Measurements from ENCODE around the gene SEC16A.

Gene SEC16A

DNA sequence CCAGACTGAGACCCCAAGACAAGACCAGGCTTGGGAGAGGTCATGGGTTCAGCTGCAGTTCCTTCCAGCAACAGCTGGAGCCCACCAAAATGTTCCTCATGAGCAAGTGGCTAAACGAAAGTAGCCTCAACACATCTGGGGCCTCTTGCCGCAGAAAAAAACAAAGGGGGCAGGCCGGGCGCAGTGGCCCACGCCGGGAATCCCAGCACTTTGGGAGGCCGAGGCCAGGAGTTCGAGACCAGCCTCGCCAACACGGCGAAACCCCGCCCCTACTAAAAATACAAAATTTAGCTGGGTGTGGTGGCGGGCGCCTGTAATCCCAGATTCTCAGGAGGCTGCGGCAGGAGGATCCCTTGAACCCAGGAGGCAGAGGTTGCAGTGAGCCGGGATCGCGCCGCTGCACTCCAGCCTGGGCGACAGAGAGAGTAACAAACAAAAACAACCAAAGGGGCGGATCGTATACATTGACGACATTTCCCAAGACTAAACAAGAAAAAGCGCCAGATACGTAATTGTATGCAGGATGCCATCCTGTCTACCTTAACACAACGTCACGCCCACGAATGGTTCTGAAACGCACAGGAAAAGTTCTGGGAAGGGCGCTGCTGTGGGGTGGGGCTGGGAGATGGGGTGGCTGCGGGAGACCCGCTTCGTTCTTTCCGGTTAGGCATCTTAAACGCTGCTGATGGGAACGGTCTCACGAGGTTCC, 44.8 kb downstream of the SEC16A start:
- Histone ChIP-seq H3K36me3 (ENCODE audit: control insufficient read depth in 4 of 4, insufficient read depth in 4 of 4, low read length in 3 of 4) (peaks cover 0 to 48% (median 35%) of the 10 kb centered on the region in 4 experiments), H3K27ac (ENCODE audit: insufficient read depth in 1 of 2, low read depth in 1 of 2, low read length in 2 of 2, poor library complexity in 1 of 2, severe bottlenecking in 2 of 2) (peak overlapping the region in 1 of 2 experiments; percentile 74), H3K4me3 (ENCODE audit: control insufficient read depth in 1 of 7, extremely low read depth in 1 of 7, insufficient read depth in 4 of 7, low read depth in 2 of 7, low read length in 6 of 7) (peak overlapping the region; percentile 67 to 85 (median 83)), H3K4me1 (ENCODE audit: control extremely low read depth in 1 of 4, control insufficient read depth in 4 of 4, insufficient read depth in 4 of 4, low read length in 3 of 4) (peaks cover 0 to 26% (median 22%) of the 10 kb centered on the region in 4 experiments), H3K9me3 (ENCODE audit: control extremely low read depth in 1 of 5, control insufficient read depth in 4 of 5, insufficient read depth in 2 of 5, low read depth in 1 of 5, low read length in 4 of 5) (no peaks in the 10 kb centered on the region), H3K27me3 (replicated peaks in 2 of 5; ENCODE audit: control insufficient read depth in 4 of 5, insufficient read depth in 5 of 5, low read length in 4 of 5) (no peaks in the 10 kb centered on the region)
- no peak for DNase-seq
- WGBS (ENCODE audit: insufficient coverage), result 51% methylated on average over 25 of the region's 37 CpGs
- CTCF ChIA-PET, result interaction anchor here (1.0 to 1.1 kb wide), 2 partner anchors 20 to 26 kb away, joined by 3 read pairs; no protein-coding TSS in a partner anchor
- POLR2A ChIA-PET, result no interaction called here

DNA sequence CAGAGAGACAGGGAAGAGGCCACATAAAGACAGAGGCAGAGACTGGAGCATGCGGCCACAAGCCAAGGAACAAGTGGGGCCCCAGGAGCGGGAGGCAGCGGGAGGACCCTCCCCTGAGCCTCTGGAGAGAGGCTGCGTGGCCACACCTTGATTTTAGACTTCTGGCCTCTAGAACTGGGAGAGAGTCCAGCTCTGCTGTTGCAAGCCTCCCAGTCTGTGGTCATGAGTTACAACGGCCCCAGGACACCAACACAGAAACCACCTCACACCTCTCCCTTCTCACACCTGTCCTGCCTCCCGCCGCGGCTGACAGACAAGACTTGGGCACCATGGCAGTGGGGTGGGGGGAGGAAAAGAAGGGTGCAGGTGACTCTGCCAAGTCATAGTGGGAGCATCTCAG, 45.4 kb downstream of the SEC16A start:
- Histone ChIP-seq H3K27ac (ENCODE audit: insufficient read depth in 1 of 2, low read depth in 1 of 2, low read length in 2 of 2, poor library complexity in 1 of 2, severe bottlenecking in 2 of 2) (no peak overlapping the region), H3K4me3 (ENCODE audit: control insufficient read depth in 1 of 7, extremely low read depth in 1 of 7, insufficient read depth in 4 of 7, low read depth in 2 of 7, low read length in 6 of 7) (peak overlapping the region in 1 of 7 experiments; percentile 23), H3K27me3 (replicated peaks in 2 of 5; ENCODE audit: control insufficient read depth in 4 of 5, insufficient read depth in 5 of 5, low read length in 4 of 5) (no peaks in the 10 kb centered on the region), H3K36me3 (ENCODE audit: control insufficient read depth in 4 of 4, insufficient read depth in 4 of 4, low read length in 3 of 4) (peaks cover 0 to 48% (median 36%) of the 10 kb centered on the region in 4 experiments), H3K9me3 (ENCODE audit: control extremely low read depth in 1 of 5, control insufficient read depth in 4 of 5, insufficient read depth in 2 of 5, low read depth in 1 of 5, low read length in 4 of 5) (no peaks in the 10 kb centered on the region), H3K4me1 (ENCODE audit: control extremely low read depth in 1 of 4, control insufficient read depth in 4 of 4, insufficient read depth in 4 of 4, low read length in 3 of 4) (peaks cover 0 to 26% (median 22%) of the 10 kb centered on the region in 4 experiments)
- ChIA-PET POLR2A (no interaction called here), CTCF (interaction anchor here (1.0 kb wide), 1 partner anchor 12 kb away, joined by 3 read pairs; no protein-coding TSS in a partner anchor)
- 98% methylated on average over 4 of the region's 8 CpGs for WGBS (ENCODE audit: insufficient coverage)
- DNase-seq, result no peak

DNA sequence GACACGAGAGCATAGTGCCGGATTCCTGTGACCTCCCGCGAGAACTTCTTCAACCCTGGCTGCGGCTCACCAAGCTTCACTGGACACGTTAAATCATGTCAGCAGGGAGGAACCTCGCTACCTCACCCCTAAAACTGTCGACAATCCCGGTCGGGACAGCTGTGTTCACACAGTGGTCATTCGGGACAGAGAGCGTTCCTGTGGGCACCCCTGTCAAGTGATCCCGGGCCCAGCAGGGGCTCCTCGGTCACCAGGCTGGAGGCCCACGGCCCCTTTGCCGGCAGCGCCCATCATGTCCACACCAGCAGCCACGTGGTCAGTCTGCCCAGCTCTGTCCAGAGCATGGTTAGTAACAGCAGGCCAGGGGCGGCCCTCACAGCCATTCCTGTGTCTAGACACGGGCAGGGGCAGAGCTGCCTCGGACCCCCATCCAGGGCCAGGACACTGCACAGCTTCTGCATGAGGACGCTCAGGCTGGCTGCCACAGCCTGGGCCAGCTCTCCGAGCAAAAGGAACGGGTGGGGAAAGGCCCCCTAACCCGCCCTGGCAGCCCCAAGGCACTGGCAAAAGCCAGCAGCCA, 46.7 kb downstream of the SEC16A start:
- peaks cover 0 to 42% (median 28%) of the 10 kb centered on the region in 4 experiments for H3K36me3 ChIP-seq (ENCODE audit: control insufficient read depth in 4 of 4, insufficient read depth in 4 of 4, low read length in 3 of 4)

DNA sequence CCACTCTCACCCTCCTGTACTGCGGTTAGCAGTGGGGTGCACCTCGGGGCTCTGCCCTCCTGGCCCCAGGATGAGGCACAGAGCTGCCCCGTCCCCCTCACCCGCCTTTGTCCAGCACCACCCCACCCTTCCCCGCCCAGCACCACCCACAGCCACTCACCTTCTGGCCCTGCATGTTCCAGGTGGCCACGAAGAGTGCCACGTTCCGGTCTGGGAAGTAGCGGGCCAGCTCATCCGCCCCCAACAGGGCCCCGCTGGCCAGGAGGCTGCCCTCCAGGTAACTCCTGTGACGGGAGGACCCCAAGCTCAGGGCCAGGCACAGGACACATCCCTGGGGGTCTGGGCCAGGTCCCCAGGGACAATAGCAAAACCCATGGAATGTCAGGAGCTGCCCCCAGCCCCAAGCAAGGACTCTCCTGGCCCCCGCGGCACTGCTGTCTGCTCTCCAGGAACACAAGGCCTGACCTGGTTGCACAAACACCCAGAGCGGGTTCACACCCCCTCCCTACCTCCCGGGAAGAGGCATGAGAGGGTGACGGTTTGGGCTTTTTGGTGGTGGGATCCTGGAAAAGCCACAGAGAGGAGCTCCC, 48.2 kb downstream of the SEC16A start:
- Histone ChIP-seq H3K36me3 (ENCODE audit: control insufficient read depth in 4 of 4, insufficient read depth in 4 of 4, low read length in 3 of 4) (peaks cover 0 to 51% (median 35%) of the 10 kb centered on the region in 4 experiments), H3K27me3 (replicated peaks in 2 of 5; ENCODE audit: control insufficient read depth in 4 of 5, insufficient read depth in 5 of 5, low read length in 4 of 5) (no peaks in the 10 kb centered on the region), H3K27ac (ENCODE audit: insufficient read depth in 1 of 2, low read depth in 1 of 2, low read length in 2 of 2, poor library complexity in 1 of 2, severe bottlenecking in 2 of 2) (no peak overlapping the region), H3K4me3 (ENCODE audit: control insufficient read depth in 1 of 7, extremely low read depth in 1 of 7, insufficient read depth in 4 of 7, low read depth in 2 of 7, low read length in 6 of 7) (no peak overlapping the region), H3K4me1 (ENCODE audit: control extremely low read depth in 1 of 4, control insufficient read depth in 4 of 4, insufficient read depth in 4 of 4, low read length in 3 of 4) (peaks cover 0 to 23% (median 20%) of the 10 kb centered on the region in 4 experiments), H3K9me3 (ENCODE audit: control extremely low read depth in 1 of 5, control insufficient read depth in 4 of 5, insufficient read depth in 2 of 5, low read depth in 1 of 5, low read length in 4 of 5) (no peaks in the 10 kb centered on the region)
- ChIA-PET CTCF (interaction anchor here (1.0 to 1.8 kb wide), 3 partner anchors 9 to 19 kb away, joined by 3 to 4 read pairs (median 3); no protein-coding TSS in a partner anchor), POLR2A (no interaction called here)
- DNase-seq, result no peak
- 95% methylated on average over 9 of the region's 17 CpGs for WGBS (ENCODE audit: insufficient coverage)

More for the DNA sequence above, 46.7 kb downstream of the SEC16A start:
- H3K9me3 ChIP-seq (ENCODE audit: control extremely low read depth in 1 of 5, control insufficient read depth in 4 of 5, insufficient read depth in 2 of 5, low read depth in 1 of 5, low read length in 4 of 5), result no peaks in the 10 kb centered on the region
- H3K27ac ChIP-seq (ENCODE audit: insufficient read depth in 1 of 2, low read depth in 1 of 2, low read length in 2 of 2, poor library complexity in 1 of 2, severe bottlenecking in 2 of 2), result no peak overlapping the region
- H3K4me3 ChIP-seq (ENCODE audit: control insufficient read depth in 1 of 7, extremely low read depth in 1 of 7, insufficient read depth in 4 of 7, low read depth in 2 of 7, low read length in 6 of 7), result no peak overlapping the region
- no peak for DNase-seq
- ChIA-PET CTCF (interaction anchor here (1.5 to 1.8 kb wide), 2 partner anchors 9 to 12 kb away, joined by 3 to 4 read pairs; no protein-coding TSS in a partner anchor), POLR2A (no interaction called here)
- no peaks in the 10 kb centered on the region for H3K27me3 ChIP-seq (replicated peaks in 2 of 5; ENCODE audit: control insufficient read depth in 4 of 5, insufficient read depth in 5 of 5, low read length in 4 of 5)
- H3K4me1 ChIP-seq (ENCODE audit: control extremely low read depth in 1 of 4, control insufficient read depth in 4 of 4, insufficient read depth in 4 of 4, low read length in 3 of 4), result peaks cover 0 to 26% (median 22%) of the 10 kb centered on the region in 4 experiments
- 94% methylated on average over 25 of the region's 25 CpGs for WGBS (ENCODE audit: insufficient coverage)

DNA sequence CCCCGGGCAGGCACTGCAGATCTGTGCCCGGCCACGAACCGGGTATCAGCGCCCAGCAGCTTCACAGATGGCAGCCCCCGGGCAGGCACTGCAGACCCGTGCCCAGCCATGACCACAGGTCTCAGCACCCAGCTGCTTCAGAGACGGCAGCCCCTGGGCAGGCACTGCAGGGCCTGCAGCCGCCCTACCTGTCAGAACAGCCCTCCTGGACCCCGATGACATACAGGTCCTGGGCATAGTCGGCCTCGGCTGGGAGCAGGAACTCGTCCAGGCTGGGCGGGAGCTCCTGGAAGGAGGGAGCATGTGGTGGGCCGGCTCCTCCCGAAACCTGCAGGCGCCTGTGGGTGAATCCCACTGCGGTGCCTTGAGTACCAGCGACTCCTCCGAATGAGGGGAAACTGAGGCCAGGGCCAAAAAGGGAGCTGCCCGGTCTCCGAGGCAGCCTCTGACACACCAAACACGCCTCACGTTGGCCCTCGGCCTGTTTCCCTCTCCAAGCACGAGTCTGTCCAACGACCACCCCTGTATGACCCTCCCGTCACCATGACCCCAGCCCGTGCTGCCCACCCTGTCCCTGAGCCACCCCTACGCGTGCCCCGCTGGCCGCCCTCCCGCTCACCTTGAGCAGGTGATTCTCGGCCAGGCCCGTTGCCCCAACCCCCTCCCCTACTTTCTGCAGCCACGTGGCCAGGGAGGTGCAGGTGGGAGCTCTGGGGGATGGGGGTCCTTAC, 48.8 kb downstream of the SEC16A start:
- Histone ChIP-seq H3K27me3 (replicated peaks in 2 of 5; ENCODE audit: control insufficient read depth in 4 of 5, insufficient read depth in 5 of 5, low read length in 4 of 5) (no peaks in the 10 kb centered on the region), H3K36me3 (ENCODE audit: control insufficient read depth in 4 of 4, insufficient read depth in 4 of 4, low read length in 3 of 4) (peaks cover 0 to 58% (median 38%) of the 10 kb centered on the region in 4 experiments), H3K9me3 (ENCODE audit: control extremely low read depth in 1 of 5, control insufficient read depth in 4 of 5, insufficient read depth in 2 of 5, low read depth in 1 of 5, low read length in 4 of 5) (no peaks in the 10 kb centered on the region), H3K4me3 (ENCODE audit: control insufficient read depth in 1 of 7, extremely low read depth in 1 of 7, insufficient read depth in 4 of 7, low read depth in 2 of 7, low read length in 6 of 7) (no peak overlapping the region), H3K27ac (ENCODE audit: insufficient read depth in 1 of 2, low read depth in 1 of 2, low read length in 2 of 2, poor library complexity in 1 of 2, severe bottlenecking in 2 of 2) (no peak overlapping the region), H3K4me1 (ENCODE audit: control extremely low read depth in 1 of 4, control insufficient read depth in 4 of 4, insufficient read depth in 4 of 4, low read length in 3 of 4) (peaks cover 0 to 21% (median 19%) of the 10 kb centered on the region in 4 experiments)
- WGBS (ENCODE audit: insufficient coverage), result 97% methylated on average over 30 of the region's 37 CpGs
- DNase-seq, result no peak
- ChIA-PET CTCF (interaction anchor here (1.2 kb wide), 1 partner anchor 9 kb away, joined by 3 read pairs; no protein-coding TSS in a partner anchor), POLR2A (no interaction called here)

DNA sequence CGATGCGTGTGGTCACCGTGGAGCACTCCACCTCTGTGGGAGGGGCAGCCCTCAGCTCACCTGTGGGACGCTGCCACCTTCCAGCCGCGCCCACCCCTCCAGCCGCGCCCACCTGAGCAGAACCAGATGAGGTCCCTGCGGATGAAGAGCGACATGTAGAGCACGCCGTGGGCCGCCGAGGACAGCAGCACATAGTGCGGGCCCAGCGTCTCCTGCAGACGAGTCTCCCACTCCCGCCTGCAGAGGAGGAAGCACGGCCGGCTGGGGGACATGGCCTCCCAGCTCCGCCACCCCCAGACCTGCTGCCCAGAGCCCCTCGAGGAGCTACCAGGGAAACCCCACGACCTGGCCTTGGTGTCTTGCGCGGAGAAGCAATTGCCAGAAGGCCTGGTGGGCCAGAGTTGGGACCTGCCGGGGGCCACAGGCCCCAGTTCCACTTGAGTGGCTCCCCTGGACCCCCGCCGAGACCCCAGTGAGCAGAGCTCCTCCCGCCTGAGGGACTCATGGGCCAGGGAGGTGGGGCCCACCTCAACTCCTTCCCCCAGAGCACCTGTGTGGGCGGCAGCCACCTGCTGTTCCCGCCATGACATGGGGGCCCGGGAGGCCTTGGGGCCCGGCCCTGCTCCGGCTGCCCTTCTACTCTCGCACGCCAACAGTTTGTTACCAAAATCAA, 49.7 kb downstream of the SEC16A start:
- no peaks in the 10 kb centered on the region for H3K9me3 ChIP-seq (ENCODE audit: control extremely low read depth in 1 of 5, control insufficient read depth in 4 of 5, insufficient read depth in 2 of 5, low read depth in 1 of 5, low read length in 4 of 5)
- H3K4me3 ChIP-seq (ENCODE audit: control insufficient read depth in 1 of 7, extremely low read depth in 1 of 7, insufficient read depth in 4 of 7, low read depth in 2 of 7, low read length in 6 of 7), result no peak overlapping the region
- CTCF ChIA-PET, result no interaction called here
- POLR2A ChIA-PET, result no interaction called here
- DNase-seq, result no peak
- H3K27ac ChIP-seq (ENCODE audit: insufficient read depth in 1 of 2, low read depth in 1 of 2, low read length in 2 of 2, poor library complexity in 1 of 2, severe bottlenecking in 2 of 2), result no peak overlapping the region
- no peaks in the 10 kb centered on the region for H3K27me3 ChIP-seq (replicated peaks in 2 of 5; ENCODE audit: control insufficient read depth in 4 of 5, insufficient read depth in 5 of 5, low read length in 4 of 5)
- WGBS (ENCODE audit: insufficient coverage), result 96% methylated on average over 28 of the region's 36 CpGs
- H3K36me3 ChIP-seq (ENCODE audit: control insufficient read depth in 4 of 4, insufficient read depth in 4 of 4, low read length in 3 of 4), result peaks cover 4 to 62% (median 40%) of the 10 kb centered on the region in 4 experiments
- peaks cover 0 to 13% (median 11%) of the 10 kb centered on the region in 4 experiments for H3K4me1 ChIP-seq (ENCODE audit: control extremely low read depth in 1 of 4, control insufficient read depth in 4 of 4, insufficient read depth in 4 of 4, low read length in 3 of 4)

Measured in common myeloid progenitor, CD34-positive (primary cell).